Measurements from ENCODE around the gene VTA1.

DNA sequence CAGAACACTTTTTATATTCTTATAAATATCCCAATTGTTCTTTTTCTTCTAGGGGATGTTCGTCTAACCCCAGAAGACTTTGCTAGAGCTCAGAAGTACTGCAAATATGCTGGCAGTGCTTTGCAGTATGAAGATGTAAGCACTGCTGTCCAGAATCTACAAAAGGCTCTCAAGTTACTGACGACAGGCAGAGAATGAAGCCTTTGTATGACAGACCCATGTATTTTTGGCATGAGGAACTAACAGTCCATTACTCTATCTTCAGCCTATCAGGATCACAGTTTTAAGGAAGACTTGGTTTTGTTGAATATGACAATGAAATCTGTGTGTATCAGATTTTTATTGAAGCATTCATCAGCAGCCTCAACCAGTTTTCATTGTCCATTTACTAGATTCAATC is 71.4 kb downstream of the VTA1 start:
- no peak for TF ChIP-seq POLR2AphosphoS5 (IDR thresholded peaks at IDR 0.05; ENCODE audit: low read depth, low read length)
- no peak for TF ChIP-seq POLR2A (IDR thresholded peaks at IDR 0.05; ENCODE audit: low read depth, low read length)
